ENCODE measurements around the gene ZDHHC12. TPM values are rescaled to one million over a fixed set of nuclear protein-coding genes. Genes with fewer than 3 reads are reported as not detected.

ZDHHC12 gene
- total RNA-seq, 1 experiment from 2014 or later, result 57.6 TPM

DNA sequence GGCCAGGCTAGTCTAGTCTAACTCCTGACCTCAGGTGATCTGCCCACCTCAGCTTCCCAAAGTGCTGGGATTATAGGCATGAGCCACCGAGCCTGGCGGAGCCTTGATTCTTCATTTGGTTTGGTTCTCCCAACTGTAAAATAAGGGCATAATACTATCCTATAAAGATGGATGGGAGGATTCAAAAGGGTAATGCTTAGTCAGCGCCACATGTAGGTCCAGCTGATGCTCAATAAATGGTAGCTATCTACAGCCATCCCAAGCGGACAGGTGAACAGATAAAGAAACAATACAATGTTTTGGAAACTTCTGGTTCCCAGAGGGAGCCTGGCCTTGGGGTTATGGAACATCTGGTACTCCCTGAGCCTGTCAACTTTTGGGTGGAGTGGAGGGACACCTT lies 48.5 kb downstream of the ZDHHC12 start:
- H3K9me2 ChIP-seq (ENCODE audit: insufficient read depth), result no peaks in the 10 kb centered on the region

More for the DNA sequence above, 48.5 kb downstream of the ZDHHC12 start:
- ATAC-seq (no peak), DNase-seq (ENCODE audit: low read depth, low spot score) (no peak)
- Histone ChIP-seq H3K9me3 (ENCODE audit: control insufficient read depth in 1 of 2, insufficient read depth in 1 of 2, low read depth in 1 of 2, low read length in 2 of 2) (no peaks in the 10 kb centered on the region), H3K9ac (ENCODE audit: low read length) (no peak overlapping the region), H2AFZ (ENCODE audit: low read depth, low read length, poor library complexity, severe bottlenecking) (no peak overlapping the region), H3K27ac (ENCODE audit: low read depth, low read length) (no peak overlapping the region), H3K4me3 (replicated peaks in 1 of 2; ENCODE audit: low read depth in 1 of 2, low read length in 2 of 2) (no peak overlapping the region), H3K79me2 (ENCODE audit: insufficient read depth, low read length) (peaks cover 13% of the 10 kb centered on the region; the same call in 1 of the 2 replicates), H3K27me3 (ENCODE audit: insufficient read depth, low read length) (no peaks in the 10 kb centered on the region), H3K4me1 (ENCODE audit: control insufficient read depth in 1 of 2, insufficient read depth in 2 of 2, low read length in 2 of 2) (no peaks in the 10 kb centered on the region), H3K4me2 (ENCODE audit: low read length) (no peak overlapping the region), H4K20me1 (ENCODE audit: insufficient read depth) (no peaks in the 10 kb centered on the region), H3K36me3 (ENCODE audit: control insufficient read depth in 1 of 2, insufficient read depth in 2 of 2, low read length in 2 of 2) (no peaks in the 10 kb centered on the region; a peak in 1 of 4 replicates)
- RAD21 ChIA-PET (ENCODE audit: low non-redundant PET in 1 of 2, low total read pairs in 2 of 2, uncharacterized antibody in 2 of 2, unreplicated experiment in 2 of 2), result no interaction called here
- CTCF ChIA-PET, result no interaction called here
- TF ChIP-seq FOSL1 (IDR thresholded peaks at IDR 0.05; ENCODE audit: low read depth), result no peak
- no peak for TF ChIP-seq POLR2AphosphoS5 (IDR thresholded peaks at IDR 0.05; ENCODE audit: low read depth, low read length)
- no peak for TF ChIP-seq ELF1 (IDR thresholded peaks at IDR 0.05; ENCODE audit: borderline replicate concordance, low read depth)
- no peak for TF ChIP-seq RAD21 (IDR thresholded peaks at IDR 0.05; ENCODE audit: low read depth)
- TF ChIP-seq POLR2A (IDR thresholded peaks at IDR 0.05; ENCODE audit: borderline replicate concordance, extremely low read depth, insufficient read depth, insufficient read length), result no peak
- TF ChIP-seq CBX3 (IDR thresholded peaks at IDR 0.05; ENCODE audit: low read depth), result no peak
- TF ChIP-seq, protein P1, sequence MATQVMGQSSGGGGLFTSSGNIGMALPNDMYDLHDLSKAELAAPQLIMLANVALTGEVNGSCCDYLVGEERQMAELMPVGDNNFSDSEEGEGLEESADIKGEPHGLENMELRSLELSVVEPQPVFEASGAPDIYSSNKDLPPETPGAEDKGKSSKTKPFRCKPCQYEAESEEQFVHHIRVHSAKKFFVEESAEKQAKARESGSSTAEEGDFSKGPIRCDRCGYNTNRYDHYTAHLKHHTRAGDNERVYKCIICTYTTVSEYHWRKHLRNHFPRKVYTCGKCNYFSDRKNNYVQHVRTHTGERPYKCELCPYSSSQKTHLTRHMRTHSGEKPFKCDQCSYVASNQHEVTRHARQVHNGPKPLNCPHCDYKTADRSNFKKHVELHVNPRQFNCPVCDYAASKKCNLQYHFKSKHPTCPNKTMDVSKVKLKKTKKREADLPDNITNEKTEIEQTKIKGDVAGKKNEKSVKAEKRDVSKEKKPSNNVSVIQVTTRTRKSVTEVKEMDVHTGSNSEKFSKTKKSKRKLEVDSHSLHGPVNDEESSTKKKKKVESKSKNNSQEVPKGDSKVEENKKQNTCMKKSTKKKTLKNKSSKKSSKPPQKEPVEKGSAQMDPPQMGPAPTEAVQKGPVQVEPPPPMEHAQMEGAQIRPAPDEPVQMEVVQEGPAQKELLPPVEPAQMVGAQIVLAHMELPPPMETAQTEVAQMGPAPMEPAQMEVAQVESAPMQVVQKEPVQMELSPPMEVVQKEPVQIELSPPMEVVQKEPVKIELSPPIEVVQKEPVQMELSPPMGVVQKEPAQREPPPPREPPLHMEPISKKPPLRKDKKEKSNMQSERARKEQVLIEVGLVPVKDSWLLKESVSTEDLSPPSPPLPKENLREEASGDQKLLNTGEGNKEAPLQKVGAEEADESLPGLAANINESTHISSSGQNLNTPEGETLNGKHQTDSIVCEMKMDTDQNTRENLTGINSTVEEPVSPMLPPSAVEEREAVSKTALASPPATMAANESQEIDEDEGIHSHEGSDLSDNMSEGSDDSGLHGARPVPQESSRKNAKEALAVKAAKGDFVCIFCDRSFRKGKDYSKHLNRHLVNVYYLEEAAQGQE (IDR thresholded peaks at IDR 0.05; ENCODE audit: low read depth), result no peak
- TF ChIP-seq EGR1 (IDR thresholded peaks at IDR 0.05; ENCODE audit: low read depth), result no peak
- TF ChIP-seq, protein P2, sequence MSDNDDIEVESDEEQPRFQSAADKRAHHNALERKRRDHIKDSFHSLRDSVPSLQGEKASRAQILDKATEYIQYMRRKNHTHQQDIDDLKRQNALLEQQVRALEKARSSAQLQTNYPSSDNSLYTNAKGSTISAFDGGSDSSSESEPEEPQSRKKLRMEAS (IDR thresholded peaks at IDR 0.05), result no peak
- no peak for TF ChIP-seq EZH2phosphoT487 (IDR thresholded peaks at IDR 0.05; ENCODE audit: borderline replicate concordance)
- TF ChIP-seq ZFX (IDR thresholded peaks at IDR 0.05), result no peak
- BruUV-seq (replicated peaks), result no TSS peak
- POLR2A ChIA-PET, result interaction anchor here (3.3 kb wide), 1 partner anchor 9 kb away, joined by 17 read pairs; no protein-coding TSS in a partner anchor
- intact Hi-C loops (cut with micrococcal nuclease), result no loop called here

Other genes with a start within 250 kb of the ZDHHC12 start
- 36.6 TPM for gene GLE1, start 219.4 kb downstream of the ZDHHC12 start, total RNA-seq (2021; ENCODE audit: unreplicated experiment)
- 111 TPM for gene SPTAN1, start 171.5 kb downstream of the ZDHHC12 start, total RNA-seq (2021; ENCODE audit: unreplicated experiment)
- gene DYNC2I2, start 67.3 kb downstream of the ZDHHC12 start, total RNA-seq (2021; ENCODE audit: unreplicated experiment), result 155 TPM
- 595 TPM for gene SET, start 34.9 kb downstream of the ZDHHC12 start, total RNA-seq (2021; ENCODE audit: unreplicated experiment)
- 37.9 TPM for gene PKN3, start 21.6 kb downstream of the ZDHHC12 start, total RNA-seq (2021; ENCODE audit: unreplicated experiment)
- gene ZER1, start 47.8 kb upstream of the ZDHHC12 start, total RNA-seq (2021; ENCODE audit: unreplicated experiment), result 18.0 TPM
- 17.5 TPM for gene TBC1D13, start 63.1 kb upstream of the ZDHHC12 start, total RNA-seq (2021; ENCODE audit: unreplicated experiment)
- 27.2 TPM for gene ENDOG, start 94.4 kb upstream of the ZDHHC12 start, total RNA-seq (2021; ENCODE audit: unreplicated experiment)
- gene SPOUT1, start 105.7 kb upstream of the ZDHHC12 start, total RNA-seq (2021; ENCODE audit: unreplicated experiment), result 70.4 TPM
- gene KYAT1, start 157.8 kb upstream of the ZDHHC12 start, total RNA-seq (2021; ENCODE audit: unreplicated experiment), result 10.1 TPM
- 22.0 TPM for gene LRRC8A, start 158.0 kb upstream of the ZDHHC12 start, total RNA-seq (2021; ENCODE audit: unreplicated experiment)
- gene PHYHD1, start 196.9 kb upstream of the ZDHHC12 start, total RNA-seq (2021; ENCODE audit: unreplicated experiment), result 0.32 TPM
- 12.0 TPM for gene DOLK, start 223.5 kb upstream of the ZDHHC12 start, total RNA-seq (2021; ENCODE audit: unreplicated experiment)
- 115 TPM for gene NUP188, start 223.6 kb upstream of the ZDHHC12 start, total RNA-seq (2021; ENCODE audit: unreplicated experiment)

All from HCT116 (cell line).